HepG2 (cell line): ENCODE results near the gene SKIDA1. TPM values are rescaled to one million over a fixed set of nuclear protein-coding genes. Genes with fewer than 3 reads are reported as not detected.
A peak's percentile ranks its signal among the peaks of the same experiment; 100 is the strongest.

ENCODE experiments used
- ARHGAP35 ChIP-seq: sonication (generic); formaldehyde crosslinking; IDR thresholded peaks from 2 replicates; pipeline ENCODE4 v1.9.0; 2022; ENCODE audit warnings: mild to moderate bottlenecking, inconsistent platforms, moderate library complexity, missing genetic modification reagents, borderline replicate concordance
- BHLHE40 ChIP-seq: IDR thresholded peaks from 2 replicates; pipeline ENCODE4 v1.6.1; 2011; ENCODE audit warnings: low read length, improper control_type of control experiment
- CREM ChIP-seq, 2 experiments: sonication (generic) in 1 of 2; formaldehyde crosslinking in 1 of 2; IDR thresholded peaks; 2 replicates each; pipeline versions ENCODE4 v1.4.0 to v1.6.1; 2016 to 2020; ENCODE audit warnings: antibody characterized with exemption in 1 of 2, mild to moderate bottlenecking in 1 of 2, missing genetic modification reagents in 1 of 2
- DPF2 ChIP-seq: sonication (generic); formaldehyde crosslinking; IDR thresholded peaks from 2 replicates; pipeline ENCODE4 v1.4.0; 2020; ENCODE audit warnings: mild to moderate bottlenecking, low read depth, missing genetic modification reagents, borderline replicate concordance
- EEA1 ChIP-seq: sonication (generic); formaldehyde crosslinking; IDR thresholded peaks from 2 replicates; pipeline ENCODE4 v1.5.1; 2020; ENCODE audit warnings: mild to moderate bottlenecking, missing genetic modification reagents, borderline replicate concordance
- KDM5B ChIP-seq: sonication (generic); formaldehyde crosslinking; IDR thresholded peaks from 2 replicates; pipeline ENCODE4 v1.4.0; 2020; ENCODE audit warnings: missing genetic modification reagents, mild to moderate bottlenecking, borderline replicate concordance
- MED13 ChIP-seq: sonication (generic); formaldehyde crosslinking; IDR thresholded peaks from 2 replicates; pipeline ENCODE4 v1.5.0; 2020; ENCODE audit warnings: missing genetic modification reagents
- MTA1 ChIP-seq: sonication (generic); formaldehyde crosslinking; IDR thresholded peaks from 2 replicates; pipeline ENCODE4 v1.4.0; 2020; ENCODE audit warnings: missing genetic modification reagents, mild to moderate bottlenecking, borderline replicate concordance
- MTF2 ChIP-seq: sonication (generic); formaldehyde crosslinking; IDR thresholded peaks from 2 replicates; pipeline ENCODE4 v1.5.0; 2020; ENCODE audit warnings: missing genetic modification reagents, borderline replicate concordance
- NFKB2 ChIP-seq: sonication (generic); formaldehyde crosslinking; IDR thresholded peaks from 2 replicates; pipeline ENCODE4 v1.4.0; 2020; ENCODE audit warnings: missing genetic modification reagents, borderline replicate concordance
- PCBP1 ChIP-seq: fragments of 200-400 bp; formaldehyde crosslinking; IDR thresholded peaks from 2 replicates; pipeline ENCODE4 v1.6.1; 2017; ENCODE audit warnings: mild to moderate bottlenecking, low read depth, low read length, borderline replicate concordance
- POLR2A ChIP-seq, 2 experiments: IDR thresholded peaks; 2 replicates each; pipeline ENCODE4 v1.6.1; 2011; ENCODE audit warnings: low read depth in 2 of 2, low read length in 2 of 2, mild to moderate bottlenecking in 1 of 2, moderate library complexity in 1 of 2; ENCODE audit not compliant: insufficient read depth in 1 of 2
- SIX1 ChIP-seq: sonication (generic); formaldehyde crosslinking; IDR thresholded peaks from 2 replicates; pipeline ENCODE4 v1.4.0; 2020; ENCODE audit warnings: missing genetic modification reagents, borderline replicate concordance
- YEATS2 ChIP-seq: sonication (generic); formaldehyde crosslinking; IDR thresholded peaks from 2 replicates; pipeline ENCODE4 v1.4.0; 2020; ENCODE audit warnings: missing genetic modification reagents, borderline replicate concordance
- ZKSCAN1 ChIP-seq: fragments of 150-350 bp; IDR thresholded peaks from 2 replicates; pipeline ENCODE4 v1.6.1; 2014; ENCODE audit warnings: low read length
- ZNF292 ChIP-seq: sonication (generic); formaldehyde crosslinking; IDR thresholded peaks from 2 replicates; pipeline ENCODE4 v1.8.1; 2022; ENCODE audit warnings: mild to moderate bottlenecking, low read depth, missing genetic modification reagents, borderline replicate concordance
- ZNF34 ChIP-seq: sonication (generic); formaldehyde crosslinking; IDR thresholded peaks from 2 replicates; pipeline ENCODE4 v1.4.0; 2020; ENCODE audit warnings: mild to moderate bottlenecking, missing genetic modification reagents, borderline replicate concordance
- ZNF558 ChIP-seq: sonication (generic); formaldehyde crosslinking; IDR thresholded peaks from 2 replicates; pipeline ENCODE4 v1.9.0; 2022; ENCODE audit warnings: mild to moderate bottlenecking, missing genetic modification reagents, borderline replicate concordance
- polyA plus RNA-seq, 8 experiments: library from polyadenylated mRNA; depleted of rRNA in 3 of 8; stranded (reverse) in 7 of 8; unstranded in 1 of 8; fragments of >200 nt; fragmentation: Illumina TruSeq in 4 of 8; extraction: Trizol in 4 of 8; gene quantifications; 2 replicates each; pipeline versions ENCODE4 v1.2.1 to v1.2.3, GENCODE V29; 2011 to 2016; ENCODE audit warnings: low read depth in 4 of 8, missing spikeins in 1 of 8, mixed read lengths in 1 of 8; ENCODE audit not compliant: insufficient read depth in 1 of 8
- total RNA-seq, 5 experiments: library from RNA; depleted of rRNA; stranded (reverse); fragments of >200 nt; fragmentation: Illumina TruSeq; extraction: Trizol; gene quantifications; 2 replicates each; pipeline ENCODE4 v1.2.3, GENCODE V29; 2016; ENCODE audit warnings: low read depth in 1 of 5
- TF ChIP-seq, protein P1 (sequence below): sonication (generic); formaldehyde crosslinking; IDR thresholded peaks from 2 replicates; pipeline ENCODE4 v1.5.1; 2020; ENCODE audit warnings: mild to moderate bottlenecking, missing genetic modification reagents, moderate library complexity
- TF ChIP-seq, protein P2 (sequence below): sonication (generic); formaldehyde crosslinking; IDR thresholded peaks from 2 replicates; pipeline ENCODE4 v1.4.0; 2020; ENCODE audit warnings: mild to moderate bottlenecking, low read depth, missing genetic modification reagents
- TF ChIP-seq, protein P3 (sequence below): sonication (generic); formaldehyde crosslinking; IDR thresholded peaks from 2 replicates; pipeline ENCODE4 v1.5.0; 2020; ENCODE audit warnings: mild to moderate bottlenecking, low read depth, missing genetic modification reagents, borderline replicate concordance

The SKIDA1 gene
- total and polyA plus RNA-seq, 2 of the 13 experiments (the other 11 are each of a cell fraction or from before 2014, with no cell fraction given), result 0.73 to 1.5 TPM

DNA sequence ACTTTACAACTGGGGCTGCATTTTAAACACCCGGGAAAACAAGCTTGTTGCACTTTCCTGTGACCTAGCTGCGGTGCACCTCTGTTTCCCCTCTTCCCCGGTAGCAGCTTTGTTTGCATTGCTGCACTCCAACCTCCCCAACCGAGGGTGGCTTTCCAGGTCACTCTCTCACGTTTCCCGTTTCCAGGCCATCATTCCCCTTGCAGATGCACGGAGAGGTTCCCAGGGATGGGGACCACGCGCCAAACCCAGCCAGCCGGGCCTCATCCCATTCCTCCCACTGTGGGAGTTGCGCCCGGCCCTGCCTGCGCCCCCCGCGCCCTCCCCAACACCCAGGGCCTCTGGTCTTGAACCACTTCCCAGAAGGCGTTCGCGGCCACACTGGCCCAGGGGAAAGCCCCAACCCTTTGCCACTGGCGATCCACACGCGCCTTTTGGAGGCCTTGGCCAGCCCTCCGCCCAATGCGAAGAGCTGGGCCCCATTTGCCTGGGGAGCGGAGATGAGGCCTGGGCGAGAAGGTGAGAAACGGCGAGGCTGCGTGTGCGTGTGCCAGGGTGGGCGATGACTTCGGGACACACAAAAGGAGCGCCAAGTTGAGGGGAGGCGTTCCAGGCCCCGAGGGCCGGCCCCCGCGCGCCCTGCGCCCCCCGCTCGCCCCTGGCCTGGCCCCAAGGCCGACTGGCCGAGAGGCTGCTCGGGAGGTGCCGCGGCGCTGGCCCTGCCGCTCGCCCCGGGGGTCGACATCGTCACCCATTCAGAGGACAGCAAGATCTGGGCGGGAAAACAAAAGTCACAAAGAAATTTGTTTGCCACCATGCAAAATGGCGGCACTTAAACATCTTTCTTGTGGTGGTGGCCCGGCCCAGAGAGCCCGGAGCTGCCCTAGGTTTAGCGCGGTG lies 15.9 kb downstream of the SKIDA1 start (continued):
- TF ChIP-seq, protein P1, sequence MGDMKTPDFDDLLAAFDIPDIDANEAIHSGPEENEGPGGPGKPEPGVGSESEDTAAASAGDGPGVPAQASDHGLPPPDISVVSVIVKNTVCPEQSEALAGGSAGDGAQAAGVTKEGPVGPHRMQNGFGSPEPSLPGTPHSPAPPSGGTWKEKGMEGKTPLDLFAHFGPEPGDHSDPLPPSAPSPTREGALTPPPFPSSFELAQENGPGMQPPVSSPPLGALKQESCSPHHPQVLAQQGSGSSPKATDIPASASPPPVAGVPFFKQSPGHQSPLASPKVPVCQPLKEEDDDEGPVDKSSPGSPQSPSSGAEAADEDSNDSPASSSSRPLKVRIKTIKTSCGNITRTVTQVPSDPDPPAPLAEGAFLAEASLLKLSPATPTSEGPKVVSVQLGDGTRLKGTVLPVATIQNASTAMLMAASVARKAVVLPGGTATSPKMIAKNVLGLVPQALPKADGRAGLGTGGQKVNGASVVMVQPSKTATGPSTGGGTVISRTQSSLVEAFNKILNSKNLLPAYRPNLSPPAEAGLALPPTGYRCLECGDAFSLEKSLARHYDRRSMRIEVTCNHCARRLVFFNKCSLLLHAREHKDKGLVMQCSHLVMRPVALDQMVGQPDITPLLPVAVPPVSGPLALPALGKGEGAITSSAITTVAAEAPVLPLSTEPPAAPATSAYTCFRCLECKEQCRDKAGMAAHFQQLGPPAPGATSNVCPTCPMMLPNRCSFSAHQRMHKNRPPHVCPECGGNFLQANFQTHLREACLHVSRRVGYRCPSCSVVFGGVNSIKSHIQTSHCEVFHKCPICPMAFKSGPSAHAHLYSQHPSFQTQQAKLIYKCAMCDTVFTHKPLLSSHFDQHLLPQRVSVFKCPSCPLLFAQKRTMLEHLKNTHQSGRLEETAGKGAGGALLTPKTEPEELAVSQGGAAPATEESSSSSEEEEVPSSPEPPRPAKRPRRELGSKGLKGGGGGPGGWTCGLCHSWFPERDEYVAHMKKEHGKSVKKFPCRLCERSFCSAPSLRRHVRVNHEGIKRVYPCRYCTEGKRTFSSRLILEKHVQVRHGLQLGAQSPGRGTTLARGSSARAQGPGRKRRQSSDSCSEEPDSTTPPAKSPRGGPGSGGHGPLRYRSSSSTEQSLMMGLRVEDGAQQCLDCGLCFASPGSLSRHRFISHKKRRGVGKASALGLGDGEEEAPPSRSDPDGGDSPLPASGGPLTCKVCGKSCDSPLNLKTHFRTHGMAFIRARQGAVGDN (CRISPR knock-in tag), result peak; percentile 51
- TF ChIP-seq MTF2 (CRISPR knock-in tag) (no peak), MTA1 (peak; percentile 56; the same call in 1 of the 2 replicates), ZNF292 (CRISPR knock-in tag) (0 out of 2 replicates have a peak, but pooled peaks have one; percentile 17), ZNF34 (CRISPR knock-in tag) (no peak), ZKSCAN1 (no peak), SIX1 (CRISPR knock-in tag) (no peak), DPF2 (no peak), ARHGAP35 (CRISPR knock-in tag) (no peak), KDM5B (CRISPR knock-in tag) (peak; percentile 62; the same call in 1 of the 2 replicates), ZNF558 (CRISPR knock-in tag) (no peak), POLR2A (IDR thresholded peaks at IDR 0.05; ENCODE audit: insufficient read depth in 1 of 2, low read depth in 2 of 2, low read length in 2 of 2) (no peak), YEATS2 (CRISPR knock-in tag) (no peak), CREM (IDR thresholded peaks at IDR 0.05) (no peak), CREM (CRISPR knock-in tag; IDR thresholded peaks at IDR 0.05) (0 out of 2 replicates have a peak, but pooled peaks have one; percentile 28), EEA1 (CRISPR knock-in tag) (no peak), BHLHE40 (peak; percentile 26; the same call in 1 of the 2 replicates), NFKB2 (peak; percentile 26; the same call in 1 of the 2 replicates), MED13 (no peak), PCBP1 (0 out of 2 replicates have a peak, but pooled peaks have one; percentile 13)
- TF ChIP-seq, protein P2, sequence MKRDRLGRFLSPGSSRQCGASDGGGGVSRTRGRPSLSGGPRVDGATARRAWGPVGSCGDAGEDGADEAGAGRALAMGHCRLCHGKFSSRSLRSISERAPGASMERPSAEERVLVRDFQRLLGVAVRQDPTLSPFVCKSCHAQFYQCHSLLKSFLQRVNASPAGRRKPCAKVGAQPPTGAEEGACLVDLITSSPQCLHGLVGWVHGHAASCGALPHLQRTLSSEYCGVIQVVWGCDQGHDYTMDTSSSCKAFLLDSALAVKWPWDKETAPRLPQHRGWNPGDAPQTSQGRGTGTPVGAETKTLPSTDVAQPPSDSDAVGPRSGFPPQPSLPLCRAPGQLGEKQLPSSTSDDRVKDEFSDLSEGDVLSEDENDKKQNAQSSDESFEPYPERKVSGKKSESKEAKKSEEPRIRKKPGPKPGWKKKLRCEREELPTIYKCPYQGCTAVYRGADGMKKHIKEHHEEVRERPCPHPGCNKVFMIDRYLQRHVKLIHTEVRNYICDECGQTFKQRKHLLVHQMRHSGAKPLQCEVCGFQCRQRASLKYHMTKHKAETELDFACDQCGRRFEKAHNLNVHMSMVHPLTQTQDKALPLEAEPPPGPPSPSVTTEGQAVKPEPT (CRISPR knock-in tag), result 0 out of 2 replicates have a peak, but pooled peaks have one; percentile 20
- TF ChIP-seq, protein P3, sequence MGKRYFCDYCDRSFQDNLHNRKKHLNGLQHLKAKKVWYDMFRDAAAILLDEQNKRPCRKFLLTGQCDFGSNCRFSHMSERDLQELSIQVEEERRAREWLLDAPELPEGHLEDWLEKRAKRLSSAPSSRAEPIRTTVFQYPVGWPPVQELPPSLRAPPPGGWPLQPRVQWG (CRISPR knock-in tag), result no peak
